IMR-90 (cell line): Measurements from ENCODE around the gene F2. TPM values are rescaled to one million over a fixed set of nuclear protein-coding genes. Genes with fewer than 3 reads are reported as not detected.

Source experiments
- ATAC-seq: fragments of 200-7000 bp; cut with Tn5 transposase; 2 replicates; pipeline ENCODE4 v1.9.1; 2020; ENCODE audit warnings: low read depth, mild to moderate bottlenecking, moderate library complexity
- BruUV-seq: library from RNA; stranded (reverse); fragments of 400-500 nt; replicated peaks from 2 replicates; lab custom pipeline; 2021; lab: Mats Ljungman, UMichigan
- CTCF ChIA-PET: fragments of 300-600 bp; formaldehyde crosslinking; extraction: SDS; loops from one replicate; lab custom pipeline; 2021; ENCODE audit warnings: antibody characterized with exemption; lab: Yijun Ruan, JAX
- POLR2A ChIA-PET: fragments of 300-600 bp; sonication (Branson Sonifier 250); formaldehyde crosslinking; loops from one replicate; lab custom pipeline; 2022; ENCODE audit warnings: antibody characterized with exemption; ENCODE audit not compliant: unreplicated experiment; lab: Charles Lee
- DNase-seq: peaks from one replicate; pipeline ENCODE4 v3.0.0; 2013
- H2AFZ ChIP-seq: replicated peaks from 2 replicates; pipeline ENCODE3; 2013; ENCODE audit warnings: low read length, mild to moderate bottlenecking; ENCODE audit not compliant: poor library complexity
- H2AK5ac ChIP-seq: 2 replicates; pipeline ENCODE4 v1.6.1; 2013; ENCODE audit warnings: low read depth, low read length, inconsistent platforms
- H2AK9ac ChIP-seq: replicated peaks from 2 replicates; pipeline ENCODE3; 2013; ENCODE audit warnings: mild to moderate bottlenecking, low read depth, low read length, moderate library complexity; ENCODE audit not compliant: poor library complexity
- H2BK120ac ChIP-seq: 2 replicates; pipeline ENCODE4 v1.6.1; 2013; ENCODE audit warnings: low read depth, low read length, inconsistent platforms
- H2BK15ac ChIP-seq: 3 replicates; pipeline ENCODE4 v1.6.1; 2013; ENCODE audit warnings: low read depth, low read length, inconsistent platforms
- H2BK20ac ChIP-seq: 2 replicates; pipeline ENCODE4 v1.6.1; 2013; ENCODE audit warnings: low read depth, mild to moderate bottlenecking, inconsistent platforms, low read length, moderate library complexity
- H2BK5ac ChIP-seq: 2 replicates; pipeline ENCODE4 v1.6.1; 2013; ENCODE audit warnings: mild to moderate bottlenecking, low read depth, low read length, inconsistent platforms; ENCODE audit not compliant: poor library complexity, severe bottlenecking
- H3K14ac ChIP-seq: replicated peaks from 2 replicates; pipeline ENCODE4 v1.6.1; 2013; ENCODE audit warnings: low read depth, low read length, inconsistent platforms
- H3K18ac ChIP-seq: 2 replicates; pipeline ENCODE4 v1.6.1; 2013; ENCODE audit warnings: low read depth, low read length, control low read depth
- H3K23ac ChIP-seq: 2 replicates; pipeline ENCODE4 v1.6.1; 2013; ENCODE audit warnings: low read depth, low read length, inconsistent platforms
- H3K27ac ChIP-seq: 2 replicates; pipeline ENCODE4 v1.5.1; 2013; ENCODE audit warnings: mild to moderate bottlenecking, control low read depth, low read length; ENCODE audit not compliant: insufficient read depth
- H3K27me3 ChIP-seq: 2 replicates; pipeline ENCODE4 v1.6.1; 2013; ENCODE audit warnings: low read length; ENCODE audit not compliant: control insufficient read depth, insufficient read depth
- H3K36me3 ChIP-seq: 2 replicates; pipeline ENCODE4 v1.6.1; 2013; ENCODE audit warnings: low read length, mixed read lengths; ENCODE audit not compliant: control insufficient read depth, insufficient read depth
- H3K4ac ChIP-seq: 2 replicates; pipeline ENCODE4 v1.6.1; 2013; ENCODE audit warnings: low read depth, low read length, inconsistent platforms
- H3K4me1 ChIP-seq: 2 replicates; pipeline ENCODE4 v1.6.1; 2013; ENCODE audit warnings: low read length, mixed read lengths; ENCODE audit not compliant: control insufficient read depth, insufficient read depth
- H3K4me2 ChIP-seq: 2 replicates; pipeline ENCODE4 v1.6.1; 2013; ENCODE audit warnings: low read depth, mild to moderate bottlenecking, control low read depth, low read length, moderate library complexity
- H3K4me3 ChIP-seq: 2 replicates; pipeline ENCODE4 v1.5.1; 2013; ENCODE audit warnings: low read depth, mild to moderate bottlenecking, control low read depth, low read length, moderate library complexity; ENCODE audit not compliant: insufficient read depth
- H3K56ac ChIP-seq: 2 replicates; pipeline ENCODE4 v1.6.1; 2013; ENCODE audit warnings: low read length, inconsistent platforms; ENCODE audit not compliant: insufficient read depth; ENCODE audit errors: extremely low read depth
- H3K79me1 ChIP-seq, 2 experiments: 2 replicates each; pipeline ENCODE4 v1.6.1; 2013; ENCODE audit warnings: low read length in 2 of 2, inconsistent platforms in 1 of 2, low read depth in 1 of 2
- H3K9ac ChIP-seq: 2 replicates; pipeline ENCODE4 v1.6.1; 2013; ENCODE audit warnings: low read depth, low read length, control low read depth
- H3K9me1 ChIP-seq: 2 replicates; pipeline ENCODE4 v1.6.1; 2013; ENCODE audit warnings: low read length, inconsistent platforms; ENCODE audit not compliant: insufficient read depth
- H3K9me3 ChIP-seq: 2 replicates; pipeline ENCODE4 v1.6.1; 2013; ENCODE audit warnings: low read length; ENCODE audit not compliant: control insufficient read depth, insufficient read depth
- H4K20me1 ChIP-seq: 2 replicates; pipeline ENCODE4 v1.6.1; 2013; ENCODE audit warnings: low read length, inconsistent platforms; ENCODE audit not compliant: insufficient read depth
- H4K5ac ChIP-seq: 2 replicates; pipeline ENCODE4 v1.6.1; 2013; ENCODE audit warnings: mild to moderate bottlenecking, low read depth, low read length, control low read depth
- H4K8ac ChIP-seq, 2 experiments: 2 replicates each; pipeline ENCODE4 v1.6.1; 2013; ENCODE audit warnings: low read depth in 2 of 2, low read length in 2 of 2, control low read depth in 1 of 2, inconsistent platforms in 1 of 2
- H4K91ac ChIP-seq: 2 replicates; pipeline ENCODE4 v1.6.1; 2013; ENCODE audit warnings: low read depth, low read length, inconsistent platforms; ENCODE audit not compliant: insufficient read depth
- CHD1 ChIP-seq: IDR thresholded peaks from 2 replicates; pipeline ENCODE4 v1.6.1; 2012; ENCODE audit warnings: low read depth, low read length, improper control_type of control experiment
- NFE2L2 ChIP-seq: fragments of 150-350 bp; IDR thresholded peaks from 2 replicates; pipeline ENCODE4 v1.6.1; 2016; ENCODE audit warnings: low read depth, mild to moderate bottlenecking, low read length
- POLR2A ChIP-seq: IDR thresholded peaks from 2 replicates; pipeline ENCODE4 v1.6.1; 2012; ENCODE audit warnings: mild to moderate bottlenecking, low read depth, low read length
- RCOR1 ChIP-seq: IDR thresholded peaks from 2 replicates; pipeline ENCODE4 v1.6.1; 2012; ENCODE audit warnings: mild to moderate bottlenecking, low read length, improper control_type of control experiment; ENCODE audit not compliant: insufficient replicate concordance
- RFX5 ChIP-seq: IDR thresholded peaks from 2 replicates; pipeline ENCODE4 v1.8.0; 2012; ENCODE audit warnings: low read depth, mild to moderate bottlenecking, low read length, moderate library complexity
- SMC3 ChIP-seq: fragments of 150-350 bp; IDR thresholded peaks from 2 replicates; pipeline ENCODE4 v1.6.1; 2016; ENCODE audit warnings: low read depth, mild to moderate bottlenecking, antibody characterized with exemption, low read length, moderate library complexity
- USF2 ChIP-seq: fragments of 150-350 bp; IDR thresholded peaks from 2 replicates; pipeline ENCODE4 v1.6.1; 2017; ENCODE audit warnings: mild to moderate bottlenecking, antibody characterized with exemption, low read length, low read depth
- WGBS, 2 experiments: methylation state at CpG; one replicate each; pipeline versions ENCODE4 v1.1.5 to v1.1.7; 2013; ENCODE audit warnings: missing lambda C conversion rate in 2 of 2; ENCODE audit not compliant: insufficient read length in 1 of 2; ENCODE audit errors: extremely low coverage in 2 of 2; 5-methylcytosine and 5-hydroxymethylcytosine counted together
- dilution Hi-C: fragments of 300-500 bp; cut with HindIII; formaldehyde crosslinking; loops from one replicate; pipeline ENCODE4 v1.14.3; 2018; ENCODE audit warnings: low sequenced_read_pairs; ENCODE audit not compliant: unreplicated experiment
- in situ Hi-C: fragments of 300-500 bp; cut with MboI; formaldehyde crosslinking; loops from 3 replicates; pipeline ENCODE4 v1.14.3; 2019; ENCODE audit warnings: low sequenced_read_pairs, inconsistent platforms, mixed read lengths
- intact Hi-C: fragments of 100-400 bp; cut with micrococcal nuclease; formaldehyde crosslinking; loops from 2 replicates; pipeline ENCODE4 v1.10.0; 2022
- polyA plus RNA-seq, 3 experiments: library from polyadenylated mRNA; depleted of rRNA; stranded (reverse); fragments of >200 nt; gene quantifications; 2 replicates each; pipeline ENCODE4 v1.2.3, GENCODE V29; 2012; ENCODE audit warnings: low replicate concordance in 1 of 3
- total RNA-seq: library from RNA; depleted of rRNA; stranded (reverse); fragments of >200 nt; gene quantifications from 2 replicates; pipeline ENCODE4 v1.2.3, GENCODE V29; 2012
- TF ChIP-seq, protein P1 (sequence below): conservative IDR thresholded peaks from 2 replicates; pipeline ENCODE4 v1.5.1; 2012; ENCODE audit warnings: mild to moderate bottlenecking, low read depth, low read length, improper control_type of control experiment

Gene F2
- total and polyA plus RNA-seq, 2 of the 4 experiments (the other 2 are of a cell fraction): not detected

- Histone ChIP-seq H3K14ac (no peak overlapping the region), H4K20me1 (0 out of 2 replicates have a peak, but pooled peaks cover 3% of the 10 kb centered on the region), H3K27me3 (no peaks in the 10 kb centered on the region), H3K9me1 (peaks cover 8% of the 10 kb centered on the region; the same call in 1 of the 2 replicates), H3K9me3 (no peaks in the 10 kb centered on the region), H2BK120ac (no peak overlapping the region), H2AK9ac (no peak overlapping the region), H3K36me3 (peaks cover 56% of the 10 kb centered on the region), H3K4ac (no peak overlapping the region), H4K5ac (no peak overlapping the region), H3K9ac (no peak overlapping the region), H2AK5ac (no peak overlapping the region), H2AFZ (no peak overlapping the region), H3K4me2 (no peak overlapping the region), H3K4me3 (no peak overlapping the region), H2BK5ac (no peak overlapping the region), H4K91ac (no peak overlapping the region), H2BK20ac (no peak overlapping the region), H3K23ac (no peak overlapping the region), H3K27ac (no peak overlapping the region), H3K56ac (no peak overlapping the region), H4K8ac (no peak overlapping the region), H2BK15ac (no peak overlapping the region), H3K4me1 (peaks cover 10% of the 10 kb centered on the region), H3K18ac (no peak overlapping the region), H3K79me1 (peaks cover 0 to 6% of the 10 kb centered on the region in 2 experiments; a peak in 1 of 4 replicates)
- no peak for DNase-seq
- WGBS, 2 experiments: no CpG with 5 or more reads among the region's 7 CpGs
- ATAC-seq: no peak
- TF ChIP-seq USF2 (no peak), RFX5 (no peak), NFE2L2 (no peak), RCOR1 (no peak), CHD1 (no peak), POLR2A (no peak), SMC3 (no peak)
- TF ChIP-seq, protein P1, sequence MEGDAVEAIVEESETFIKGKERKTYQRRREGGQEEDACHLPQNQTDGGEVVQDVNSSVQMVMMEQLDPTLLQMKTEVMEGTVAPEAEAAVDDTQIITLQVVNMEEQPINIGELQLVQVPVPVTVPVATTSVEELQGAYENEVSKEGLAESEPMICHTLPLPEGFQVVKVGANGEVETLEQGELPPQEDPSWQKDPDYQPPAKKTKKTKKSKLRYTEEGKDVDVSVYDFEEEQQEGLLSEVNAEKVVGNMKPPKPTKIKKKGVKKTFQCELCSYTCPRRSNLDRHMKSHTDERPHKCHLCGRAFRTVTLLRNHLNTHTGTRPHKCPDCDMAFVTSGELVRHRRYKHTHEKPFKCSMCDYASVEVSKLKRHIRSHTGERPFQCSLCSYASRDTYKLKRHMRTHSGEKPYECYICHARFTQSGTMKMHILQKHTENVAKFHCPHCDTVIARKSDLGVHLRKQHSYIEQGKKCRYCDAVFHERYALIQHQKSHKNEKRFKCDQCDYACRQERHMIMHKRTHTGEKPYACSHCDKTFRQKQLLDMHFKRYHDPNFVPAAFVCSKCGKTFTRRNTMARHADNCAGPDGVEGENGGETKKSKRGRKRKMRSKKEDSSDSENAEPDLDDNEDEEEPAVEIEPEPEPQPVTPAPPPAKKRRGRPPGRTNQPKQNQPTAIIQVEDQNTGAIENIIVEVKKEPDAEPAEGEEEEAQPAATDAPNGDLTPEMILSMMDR: no peak
- POLR2A ChIA-PET: no interaction called here
- CTCF ChIA-PET: no interaction called here
- BruUV-seq: no TSS peak
- intact Hi-C loops: no loop called here
- in situ Hi-C loops: no loop called here
- dilution Hi-C loops: no loop called here
These were observed 46.6 kb upstream of the F2 start for GRCh38 chr11:46672381-46672839.
